NCI-H345 treated with DMSO at 0.1 percent for 48 hours (cell line): Measurements from ENCODE around the gene KRT1.

Experiments
- DNase-seq: peaks from one replicate; lab custom pipeline; 2025; ENCODE audit not compliant: unreplicated experiment; lab: John Stamatoyannopoulos, UW

The KRT1 gene

DNA sequence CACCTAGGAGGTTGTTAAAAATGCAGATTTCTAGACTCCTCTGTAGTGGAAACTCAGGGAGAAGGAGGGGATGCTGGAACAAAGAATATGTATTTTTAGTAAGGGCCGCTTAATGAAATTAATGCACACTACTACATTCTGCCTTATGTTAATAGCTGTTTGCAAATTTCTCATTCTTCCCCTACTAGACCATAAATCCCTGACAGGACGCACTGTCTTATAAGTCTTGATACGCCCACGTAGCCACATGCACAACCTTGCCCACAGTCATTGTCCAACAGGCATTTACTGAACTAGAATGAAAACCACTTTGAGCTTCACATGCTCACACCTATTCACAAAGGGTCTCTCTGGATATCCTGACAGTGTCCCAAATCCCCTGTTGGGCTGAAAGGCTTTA is 38.7 kb downstream of the KRT1 start:
- no peak for DNase-seq

DNA sequence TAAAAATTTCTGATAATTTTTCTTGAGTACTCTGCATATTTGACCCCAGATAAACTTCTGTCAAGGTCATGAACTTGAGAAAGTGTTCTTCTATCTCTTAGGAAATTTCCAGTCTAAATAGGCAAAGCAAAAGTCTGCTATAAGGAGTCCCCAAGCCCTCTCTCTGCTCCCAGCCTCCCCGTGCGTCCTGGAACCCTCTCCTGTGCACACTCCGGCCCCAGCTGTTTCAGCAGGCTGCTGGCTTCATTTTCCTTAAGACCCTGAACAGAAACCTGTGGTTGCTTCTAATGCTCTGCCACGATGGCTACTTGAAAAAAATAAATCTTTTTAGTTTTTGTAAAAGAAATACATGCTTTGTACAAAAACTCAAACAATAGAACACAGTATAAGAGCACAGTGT is 42.9 kb downstream of the KRT1 start:
- DNase-seq: no peak

DNA sequence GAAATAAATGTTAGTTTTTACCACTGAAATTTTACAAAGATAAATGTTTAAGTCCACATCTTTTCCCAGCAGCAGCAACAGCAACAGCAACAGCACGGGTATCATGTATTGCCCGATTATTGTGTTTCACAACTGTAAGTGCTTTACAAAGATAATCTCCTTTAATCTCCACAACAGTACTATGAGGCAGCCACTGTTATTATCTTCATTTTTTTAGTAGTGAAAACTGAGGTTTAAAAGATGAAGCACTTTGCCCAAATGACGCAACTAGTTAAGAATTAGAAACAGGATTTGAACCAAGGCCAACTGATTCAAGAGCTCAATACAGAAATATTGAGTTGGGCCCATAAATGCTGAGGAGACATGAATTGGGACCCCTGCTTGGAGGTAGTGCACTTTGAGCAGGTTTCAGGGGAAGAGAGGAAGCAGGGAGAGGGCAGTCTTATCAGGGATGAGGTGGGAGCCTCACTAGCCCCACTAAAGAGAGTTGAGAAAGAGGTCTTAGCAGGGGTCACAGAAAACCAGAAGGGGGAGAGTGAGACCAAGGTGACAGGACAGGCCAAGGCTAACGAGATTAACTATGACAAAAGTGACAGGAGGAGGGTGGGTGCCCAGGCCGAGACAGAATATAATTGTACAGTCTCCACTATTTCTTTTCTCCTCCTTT is 43.5 kb downstream of the KRT1 start:
- DNase-seq: no peak

DNA sequence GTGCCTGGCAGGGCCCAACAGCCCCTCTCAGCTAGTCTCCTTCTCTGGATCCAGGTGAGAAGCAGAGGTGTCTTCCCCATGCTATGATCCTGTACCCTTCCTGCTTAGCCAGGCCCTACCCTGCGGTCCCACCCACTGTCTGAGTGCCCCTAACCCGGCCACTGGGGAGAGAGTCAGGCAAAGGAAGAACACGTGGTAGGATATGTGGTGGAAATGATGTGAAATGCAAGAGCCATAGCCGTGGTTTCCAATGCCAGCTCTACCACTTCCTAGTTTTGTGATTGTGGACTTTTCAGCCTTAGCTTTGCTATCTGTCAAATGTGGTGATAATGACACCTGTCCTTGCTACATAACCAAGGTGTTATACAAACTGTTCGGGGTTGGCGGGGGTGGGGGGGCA is 44.0 kb downstream of the KRT1 start:
- no peak for DNase-seq

DNA sequence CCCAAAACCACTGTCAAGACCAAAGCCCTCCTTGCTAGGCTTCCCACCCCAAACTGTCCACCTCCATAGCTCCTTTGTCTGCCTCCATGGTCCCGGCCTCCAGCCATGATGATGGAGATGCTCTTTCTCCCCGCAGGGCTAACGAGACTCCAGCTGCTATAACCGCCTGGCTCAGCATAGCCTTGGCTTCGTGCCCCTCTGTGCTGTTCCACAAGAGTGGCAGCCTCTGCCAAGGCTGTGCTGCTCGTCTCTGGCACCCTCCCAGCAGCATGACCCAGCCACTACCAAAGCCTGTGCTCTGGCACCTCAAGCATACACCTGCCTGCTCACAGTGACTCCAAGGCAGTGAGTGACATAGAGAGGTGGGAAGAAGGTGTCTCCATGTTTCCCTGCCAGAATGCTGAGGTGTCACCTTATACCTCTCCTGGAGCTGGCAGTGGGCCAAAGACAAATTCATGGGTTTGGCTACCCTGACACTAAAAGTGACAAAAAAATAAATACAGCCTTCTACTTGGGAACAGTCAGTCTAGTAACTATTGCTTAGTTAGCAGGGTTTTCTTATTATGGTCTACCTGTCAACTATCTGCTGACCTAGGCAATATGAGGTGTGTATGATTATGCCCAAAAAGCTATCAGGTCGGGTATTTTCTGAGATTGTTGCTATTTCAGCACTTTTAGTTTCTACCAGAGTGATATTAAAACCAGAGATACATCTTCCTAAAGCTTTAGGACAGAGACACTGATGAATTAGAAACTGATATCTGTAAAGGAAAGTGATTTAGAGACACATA is 45.7 kb downstream of the KRT1 start:
- DNase-seq: no peak

DNA sequence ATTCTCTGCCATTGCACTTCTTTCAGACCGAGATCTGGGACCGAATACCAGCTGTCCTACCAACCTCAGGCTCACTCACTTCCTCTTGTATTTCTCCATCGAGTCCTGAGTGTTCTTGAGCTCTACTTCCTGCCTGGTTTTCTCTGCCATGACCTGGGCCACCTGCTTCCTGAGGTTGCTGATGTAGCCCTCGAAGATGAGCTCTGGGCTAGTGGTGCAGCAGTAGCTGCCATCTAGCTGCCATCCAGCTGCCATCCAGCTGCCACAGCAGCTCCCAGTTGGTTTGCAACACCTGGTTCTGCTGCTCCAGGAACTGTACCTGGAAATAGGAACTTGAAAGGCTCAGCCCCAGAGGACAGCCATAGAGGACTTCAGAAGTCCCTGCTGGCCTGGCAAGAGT is 46.8 kb downstream of the KRT1 start:
- no peak for DNase-seq

DNA sequence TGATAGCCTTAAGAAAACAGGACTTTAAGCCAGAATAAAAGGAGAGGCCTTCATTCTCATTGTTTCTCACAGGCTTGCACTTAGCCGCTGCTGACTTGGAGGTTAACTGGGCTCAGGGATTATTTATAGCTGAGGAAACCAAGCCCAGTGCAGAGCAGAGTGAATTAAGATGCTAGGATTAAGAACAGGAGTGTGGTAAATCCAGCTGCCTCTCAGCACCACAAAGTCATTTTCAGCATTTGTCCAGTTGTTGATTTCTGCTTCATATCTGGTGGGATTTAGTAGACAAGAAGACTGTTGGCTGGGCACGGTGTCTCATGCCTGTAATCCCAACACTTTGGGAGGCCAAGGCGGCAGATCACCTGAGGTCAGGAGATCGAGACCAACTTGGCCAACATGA is 47.6 kb downstream of the KRT1 start:
- DNase-seq: no peak

DNA sequence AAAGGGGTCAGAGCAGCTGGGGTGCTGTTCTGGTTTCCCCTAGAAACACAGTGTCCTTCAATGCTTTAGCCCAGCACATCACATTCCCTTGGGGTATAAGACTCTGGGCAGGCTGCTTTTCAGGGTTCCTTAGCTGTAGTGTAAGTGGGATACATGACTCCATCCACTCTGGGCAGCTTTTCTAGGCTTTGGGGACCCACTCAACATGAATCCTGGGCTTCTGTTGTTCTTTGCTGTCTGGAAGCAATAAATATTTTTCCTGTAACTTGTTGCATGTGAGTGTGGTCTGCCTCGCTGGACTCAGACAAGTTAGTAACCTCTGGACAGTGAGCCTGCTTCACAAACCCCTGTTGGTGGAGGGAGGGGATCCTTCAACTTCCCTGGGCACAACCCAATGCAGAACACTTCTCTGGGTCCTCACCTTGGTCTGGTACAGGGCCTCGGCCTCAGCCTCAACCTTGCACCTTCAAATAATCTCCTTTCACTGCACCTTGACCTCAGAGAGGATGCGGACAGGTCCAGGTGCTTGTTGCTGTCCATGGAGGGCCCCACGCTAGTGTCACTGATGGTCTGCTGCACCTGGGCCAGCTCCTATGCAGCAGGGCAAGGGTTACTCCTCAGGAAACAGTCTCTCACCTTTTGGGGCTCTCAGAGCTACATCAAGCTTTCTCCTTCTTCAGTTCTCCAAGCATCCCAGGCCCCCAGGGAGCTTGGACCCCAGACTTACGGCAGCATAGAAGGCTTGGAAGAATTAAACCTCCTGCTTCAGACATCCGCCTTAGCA is 48.3 kb downstream of the KRT1 start:
- no peak for DNase-seq

DNA sequence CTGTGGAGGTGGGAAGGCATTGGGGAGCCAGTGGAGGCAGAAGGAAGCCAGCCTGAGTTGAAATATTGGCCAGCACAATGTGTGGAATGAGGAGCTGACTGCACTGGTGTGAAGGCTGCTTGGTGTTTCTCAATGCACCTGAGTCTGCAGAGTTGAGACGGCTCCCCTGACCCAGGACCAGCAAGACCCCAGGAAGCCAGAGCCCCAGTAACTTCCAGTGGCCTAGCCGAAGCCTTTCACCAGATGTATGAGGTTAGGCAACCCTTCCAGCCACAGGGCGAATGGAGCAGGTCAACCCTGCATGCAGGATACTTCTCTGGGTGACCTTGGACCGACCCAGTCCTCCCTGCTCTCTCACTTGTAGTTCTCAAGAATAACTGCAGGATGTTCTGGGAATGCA is 48.9 kb downstream of the KRT1 start:
- DNase-seq: no peak

DNA sequence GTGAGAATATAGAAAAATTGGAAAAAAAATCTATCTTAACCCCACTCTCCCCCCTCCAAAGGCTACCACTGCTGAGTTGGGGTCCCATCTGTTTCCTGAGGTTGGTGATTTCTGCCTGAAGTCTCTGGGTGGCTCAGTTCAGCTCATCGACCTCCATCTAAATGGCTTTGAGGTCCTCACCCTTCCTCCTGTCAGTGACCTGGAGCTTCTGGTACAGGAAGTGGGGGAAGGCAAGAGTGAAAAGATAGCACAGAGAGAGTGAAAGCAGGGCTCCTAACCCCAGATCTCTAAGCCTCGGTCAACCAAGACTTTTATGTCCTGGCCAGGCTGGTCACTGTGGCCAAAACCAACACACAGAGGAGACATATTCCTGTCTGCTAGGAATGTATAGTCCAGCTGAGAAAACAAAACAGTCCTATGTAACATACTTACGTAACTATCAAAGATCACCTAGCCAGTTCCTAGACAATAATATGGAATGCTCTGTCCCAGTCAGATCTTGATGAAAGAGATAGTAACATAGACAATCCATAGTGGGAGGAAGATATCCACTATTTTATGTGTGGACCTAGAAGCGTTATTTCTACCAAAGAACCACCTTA is 49.5 kb downstream of the KRT1 start:
- DNase-seq: no peak

DNA sequence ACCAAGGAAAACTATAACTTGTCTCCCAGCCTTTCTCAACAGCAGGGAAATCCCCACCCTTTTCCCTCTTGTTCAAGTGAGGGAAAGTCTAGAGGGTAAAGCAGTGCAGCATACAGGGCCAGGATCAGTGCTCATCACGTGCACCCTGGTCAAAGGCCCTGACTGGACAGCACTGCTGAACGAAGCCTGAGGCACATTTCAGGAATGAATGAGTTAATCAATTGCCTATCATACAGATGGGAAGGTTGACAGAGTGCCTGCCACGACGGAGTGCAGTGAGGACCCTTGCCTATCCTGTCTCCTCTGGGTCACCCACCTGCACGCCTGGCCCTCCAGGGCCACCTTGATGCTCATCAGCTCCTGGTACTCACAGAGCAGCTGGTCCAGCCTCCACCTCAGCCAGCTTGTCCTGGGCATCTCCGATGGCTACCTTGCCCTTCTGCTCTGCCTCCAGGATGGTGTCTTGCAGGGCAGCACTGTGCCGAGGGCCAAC is 50.2 kb downstream of the KRT1 start:
- no peak for DNase-seq

DNA sequence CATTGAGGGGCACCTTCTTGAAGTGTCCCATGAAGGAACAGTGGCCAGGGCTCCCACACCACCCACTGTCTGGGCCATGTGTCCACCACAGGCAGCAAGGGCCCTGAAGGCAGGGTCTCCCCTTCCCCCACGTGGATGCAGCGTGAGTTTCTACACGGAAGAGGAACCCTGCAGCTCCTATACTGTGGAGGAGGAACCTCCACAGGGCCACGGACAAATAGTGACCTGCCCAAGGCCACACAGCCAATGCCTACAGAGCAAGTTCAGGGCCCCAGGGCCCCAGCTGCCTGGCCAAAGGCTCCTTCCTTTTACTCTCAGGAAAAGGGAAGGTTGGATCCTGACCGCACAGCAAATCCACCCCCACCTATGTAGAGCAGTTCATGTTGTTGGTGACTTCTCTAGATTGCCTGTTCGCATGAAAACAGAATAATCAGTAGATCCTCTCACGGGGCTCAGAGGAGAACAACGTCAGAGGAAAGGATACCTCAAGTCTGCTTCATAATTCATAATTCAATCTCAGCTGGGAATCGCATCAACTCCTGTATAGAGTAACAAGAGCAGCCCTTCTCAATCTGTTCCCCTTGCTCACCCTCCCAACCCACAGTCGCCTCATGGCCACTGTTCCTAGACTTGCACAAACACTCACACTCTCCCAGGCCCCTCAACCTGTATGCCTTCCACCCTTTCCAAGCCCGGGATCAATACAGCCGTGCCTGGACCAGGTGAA is 50.8 kb downstream of the KRT1 start:
- DNase-seq: no peak

DNA sequence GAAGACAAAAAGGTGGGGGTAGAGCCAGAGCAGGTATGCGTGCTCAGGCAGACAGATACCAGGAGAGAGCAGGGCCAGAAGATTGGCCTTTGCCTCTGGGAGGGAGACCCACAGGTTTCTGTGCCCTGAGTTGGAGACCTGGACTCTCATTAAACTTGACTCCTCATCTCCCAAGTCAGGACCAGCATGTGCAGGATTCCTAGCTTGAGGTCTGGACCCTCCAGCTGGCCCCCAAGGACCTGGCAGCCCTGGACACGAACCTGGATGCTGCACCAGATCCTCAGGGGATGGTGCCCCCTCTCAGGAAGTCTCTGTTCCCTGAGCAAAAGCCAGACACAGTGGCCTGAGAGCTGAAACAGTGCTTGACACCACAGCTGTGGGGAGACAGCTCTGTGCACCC is 51.4 kb downstream of the KRT1 start:
- DNase-seq: no peak

DNA sequence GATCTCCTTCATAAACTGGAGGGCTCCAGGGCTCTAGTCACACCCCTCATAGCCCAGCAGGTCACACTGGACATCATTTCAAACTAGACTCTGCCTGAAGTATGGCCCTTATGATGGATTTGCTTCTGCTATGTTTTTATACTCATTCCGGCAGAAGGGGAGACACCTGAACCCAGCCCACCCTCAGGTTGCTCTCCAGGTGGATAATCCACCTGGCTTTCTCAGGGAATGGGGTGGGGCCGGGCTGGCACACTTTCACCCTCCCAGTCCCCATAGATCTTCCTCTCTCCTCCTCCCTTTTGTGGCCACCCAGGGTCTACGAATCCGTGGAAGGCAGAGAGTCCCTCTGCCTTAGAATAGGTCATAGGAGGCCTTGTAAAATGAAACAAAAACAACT is 52.1 kb downstream of the KRT1 start:
- DNase-seq: no peak

DNA sequence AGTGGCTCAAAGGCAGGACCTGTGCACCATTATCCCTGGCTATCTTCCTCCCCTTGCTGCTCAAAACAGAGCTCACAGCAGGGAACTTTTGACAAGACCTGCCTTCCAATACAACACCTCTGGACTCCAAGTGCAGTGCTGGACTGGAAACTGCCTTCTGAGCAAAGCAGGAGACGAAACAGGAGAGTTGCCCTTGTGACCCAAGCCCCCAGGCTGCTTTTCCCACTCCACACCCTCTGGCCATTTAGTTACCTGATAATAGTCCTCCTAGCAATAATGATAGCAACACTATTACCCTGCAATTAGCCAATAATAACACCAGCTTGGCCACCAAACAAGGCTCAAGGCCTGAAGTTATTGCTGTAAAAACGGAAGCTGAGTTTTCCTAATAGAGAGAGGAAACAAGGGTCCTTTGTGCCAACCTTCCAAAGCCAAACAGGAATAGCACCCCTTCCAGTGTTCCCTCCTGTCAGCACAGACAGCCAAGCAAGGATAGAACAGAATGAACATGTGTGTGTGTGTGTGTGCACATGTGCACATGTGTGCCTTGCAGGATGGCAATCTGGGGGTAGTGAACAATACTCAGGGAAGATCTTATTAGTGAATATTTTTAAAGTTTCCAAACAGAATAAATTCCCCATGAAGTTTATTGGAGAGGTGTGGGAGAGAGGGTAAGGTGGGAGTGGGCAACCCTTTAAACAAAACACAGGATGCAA is 52.7 kb downstream of the KRT1 start:
- no peak for DNase-seq
